Esophagus squamous epithelium (tissue), 5 donors: Measurements from ENCODE around the gene MATCAP1. TPM values are rescaled to one million over a fixed set of nuclear protein-coding genes. Genes with fewer than 3 reads are reported as not detected.

ENCODE experiments used
- DNase-seq: peaks from one replicate; lab custom pipeline; 2025; lab: John Stamatoyannopoulos, UW
- H3K27ac ChIP-seq, 4 donors: fragments of 200-600 bp; sonication (generic); one replicate each; pipeline ENCODE4 v1.5.1; 2016 to 2019; ENCODE audit warnings: mild to moderate bottlenecking in 1 of 4
- H3K27me3 ChIP-seq, 4 donors: fragments of 200-600 bp; sonication (generic); 1 replicate in 3 of 4; 2 replicates in 1 of 4; pipeline versions ENCODE4 v1.5.1 to v1.6.0; 2017 to 2021; ENCODE audit warnings: antibody characterized with exemption in 1 of 4
- H3K36me3 ChIP-seq, 3 donors: fragments of 200-600 bp; sonication (generic); one replicate each; pipeline ENCODE4 v1.5.1; 2016 to 2019
- H3K4me1 ChIP-seq, 3 donors: fragments of 200-600 bp; sonication (generic); one replicate each; pipeline ENCODE4 v1.5.1; 2017 to 2019
- H3K4me3 ChIP-seq, 4 donors: fragments of 200-600 bp; sonication (generic); 1 replicate in 3 of 4; 2 replicates in 1 of 4; pipeline ENCODE4 v1.5.1; 2016 to 2019; ENCODE audit warnings: mild to moderate bottlenecking in 2 of 4, moderate library complexity in 1 of 4
- H3K9me3 ChIP-seq, 3 donors: fragments of 200-600 bp; sonication (generic); one replicate each; pipeline ENCODE4 v1.5.1; 2016 to 2019
- CTCF ChIP-seq, 6 experiments: fragments of 450-650 bp in 4 of 6; fragments of 200-600 bp in 2 of 6; sonication (generic) in 2 of 6; IDR thresholded peaks; one replicate each; pipeline ENCODE4 v1.5.1; 2016 to 2019; ENCODE audit warnings: antibody characterized with exemption in 6 of 6, mild to moderate bottlenecking in 4 of 6, moderate library complexity in 4 of 6
- POLR2A ChIP-seq, 4 donors: fragments of 450-650 bp; IDR thresholded peaks; one replicate each; pipeline ENCODE4 v1.6.1; 2017; ENCODE audit warnings: antibody characterized with exemption in 4 of 4, mild to moderate bottlenecking in 4 of 4, moderate library complexity in 3 of 4
- WGBS, 2 donors: methylation state at CpG; one replicate each; pipeline ENCODE4 v1.1.5; 2018; 5-methylcytosine and 5-hydroxymethylcytosine counted together
- intact Hi-C: fragments of 100-400 bp; cut with DNase I; formaldehyde crosslinking; loops from one replicate; pipeline ENCODE4 v1.15.0; 2022
- small RNA-seq, 4 donors: library from RNA; depleted of rRNA; stranded (forward); fragments of <200 nt; gene quantifications; one replicate each; pipeline ENCODE3, GENCODE V24; 2016
- total RNA-seq, 4 donors: library from RNA; depleted of rRNA; stranded (reverse); fragments of >200 nt; gene quantifications; one replicate each; pipeline ENCODE4 v1.1.0, GENCODE V29; 2016
- donor health status: DM: yes; HTN: yes; CAD: no.

Gene MATCAP1
- total RNA-seq, 4 donors from 2014 or later, result 8.8 to 18.8 (median 13.4) TPM

GRCh38 chr16:67129422-67129821, 54.3 kb downstream of the MATCAP1 start:
- Histone ChIP-seq H3K9me3 (no peaks in the 10 kb centered on the region), H3K4me1 (no peaks in the 10 kb centered on the region), H3K36me3 (peaks cover 0 to 99% (median under 1%) of the 10 kb centered on the region in 3 donors), H3K27me3 (no peaks in the 10 kb centered on the region), H3K4me3 (no peak overlapping the region), H3K27ac (no peak overlapping the region)
- WGBS, 2 donors, result 90 to 96% methylated on average over 2 to 3 of the region's 3 CpGs
- DNase-seq, result no peak
- intact Hi-C loops, result no loop called here
- TF ChIP-seq CTCF (IDR thresholded peaks at IDR 0.05) (no peak), POLR2A (IDR thresholded peaks at IDR 0.05) (no peak)

GRCh38 chr16:67128887-67129286, 54.9 kb downstream of the MATCAP1 start:
- peaks cover 0 to 99% (median 0%) of the 10 kb centered on the region in 3 donors for H3K36me3 ChIP-seq
- no peak for DNase-seq
- H3K4me3 ChIP-seq, result no peak overlapping the region
- no peaks in the 10 kb centered on the region for H3K4me1 ChIP-seq
- no peak overlapping the region for H3K27ac ChIP-seq
- WGBS, 2 donors, result 93 to 100% methylated on average over 3 of the region's 3 CpGs
- intact Hi-C loops, result no loop called here
- no peaks in the 10 kb centered on the region for H3K9me3 ChIP-seq
- H3K27me3 ChIP-seq, result no peaks in the 10 kb centered on the region
- TF ChIP-seq POLR2A (IDR thresholded peaks at IDR 0.05) (no peak), CTCF (IDR thresholded peaks at IDR 0.05) (no peak)

GRCh38 chr16:67128417-67128816, 55.3 kb downstream of the MATCAP1 start:
- Histone ChIP-seq H3K36me3 (peaks cover 0 to 99% (median 0%) of the 10 kb centered on the region in 3 donors), H3K4me3 (no peak overlapping the region), H3K27ac (no peak overlapping the region), H3K9me3 (no peaks in the 10 kb centered on the region), H3K4me1 (no peaks in the 10 kb centered on the region), H3K27me3 (no peaks in the 10 kb centered on the region)
- intact Hi-C loops, result no loop called here
- no peak for DNase-seq
- TF ChIP-seq POLR2A (IDR thresholded peaks at IDR 0.05) (no peak), CTCF (IDR thresholded peaks at IDR 0.05) (no peak)

Small RNA genes lying within 50 kb of the gene (small RNA-seq; reads per million reads assigned to genes)
- gene MIR328, result 2.4 to 9.9 (median 6.6) reads per million in 4 donors

Other genes with a start within 250 kb of the MATCAP1 start
- gene CIAO2B, start 249.6 kb downstream of the MATCAP1 start, total RNA-seq, result 100 to 1,000 TPM; 112 to 153 (median 126) TPM
- 100 to 1,000 TPM; 120 to 250 (median 170) TPM for gene CES2, start 248.4 kb downstream of the MATCAP1 start, total RNA-seq
- 1 to 10 TPM; 1.5 to 7.1 (median 3.6) TPM for gene CES3, start 222.7 kb downstream of the MATCAP1 start, total RNA-seq
- gene CES4A, start 195.4 kb downstream of the MATCAP1 start, total RNA-seq, result 1 to 10 TPM; 4.8 to 9.6 (median 6.4) TPM
- 10 to 100 TPM; 26.0 to 59.3 (median 41.9) TPM for gene CBFB, start 154.8 kb downstream of the MATCAP1 start, total RNA-seq
- 10 to 100 TPM; 14.2 to 22.5 (median 19.3) TPM for gene PHAF1, start 74.0 kb downstream of the MATCAP1 start, total RNA-seq
- gene B3GNT9, start 33.0 kb downstream of the MATCAP1 start, total RNA-seq, result 10 to 100 TPM in 2 of 4 donors, 1 to 10 TPM in 2; 4.1 to 13.1 (median 8.4) TPM
- 10 to 100 TPM; 27.7 to 39.8 (median 35.5) TPM for gene TRADD, start 24.1 kb downstream of the MATCAP1 start, total RNA-seq
- gene FBXL8, start 24.0 kb downstream of the MATCAP1 start, total RNA-seq, result 10 to 100 TPM in 3 of 4 donors, 1 to 10 TPM in 1; 10.0 to 34.5 (median 19.9) TPM
- 10 to 100 TPM in 3 of 4 donors, 1 to 10 TPM in 1; 3.7 to 59.5 (median 19.6) TPM for gene HSF4, start 19.2 kb downstream of the MATCAP1 start, total RNA-seq
- gene NOL3, start 13.4 kb downstream of the MATCAP1 start, total RNA-seq, result 10 to 100 TPM; 25.1 to 56.1 (median 36.7) TPM
- gene EXOC3L1, start 6.2 kb upstream of the MATCAP1 start, total RNA-seq, result 1 to 10 TPM; 1.1 to 2.3 (median 1.4) TPM
- gene E2F4, start 8.2 kb upstream of the MATCAP1 start, total RNA-seq, result 10 to 100 TPM; 66.1 to 96.9 (median 81.9) TPM
- 10 to 100 TPM; 30.1 to 35.9 (median 32.9) TPM for gene ELMO3, start 15.2 kb upstream of the MATCAP1 start, total RNA-seq
- gene TMEM208, start 43.2 kb upstream of the MATCAP1 start, total RNA-seq, result 10 to 100 TPM; 24.4 to 36.0 (median 31.7) TPM
- 1 to 10 TPM; 1.9 to 7.4 (median 5.3) TPM for gene FHOD1, start 63.5 kb upstream of the MATCAP1 start, total RNA-seq
- gene SLC9A5, start 65.0 kb upstream of the MATCAP1 start, total RNA-seq, result under 1 TPM in 1 of 4 donors, not detected in 3; 0.19 TPM
- 10 to 100 TPM in 1 of 4 donors, 1 to 10 TPM in 3; 5.0 to 11.4 (median 7.5) TPM for gene PLEKHG4, start 95.6 kb upstream of the MATCAP1 start, total RNA-seq
- gene KCTD19, start 142.8 kb upstream of the MATCAP1 start, total RNA-seq, result under 1 TPM in 1 of 4 donors, not detected in 3; 0.09 TPM
- not detected for gene LRRC36, start 142.9 kb upstream of the MATCAP1 start, total RNA-seq
- gene TPPP3, start 209.5 kb upstream of the MATCAP1 start, total RNA-seq, result 10 to 100 TPM in 2 of 4 donors, 1 to 10 TPM in 2; 3.0 to 26.2 (median 8.2) TPM
- 10 to 100 TPM in 1 of 4 donors, 1 to 10 TPM in 3; 2.5 to 11.1 (median 3.8) TPM for gene ZDHHC1, start 232.5 kb upstream of the MATCAP1 start, total RNA-seq
- 10 to 100 TPM in 1 of 4 donors, 1 to 10 TPM in 3; 2.1 to 13.0 (median 6.7) TPM for gene HSD11B2, start 247.2 kb upstream of the MATCAP1 start, total RNA-seq